B cell (primary cell): ENCODE data around the gene NRN1. TPM values are rescaled to one million over a fixed set of nuclear protein-coding genes. Genes with fewer than 3 reads are reported as not detected.

ENCODE experiments used
- ATAC-seq: fragments of 200-7000 bp; cut with Tn5 transposase; one replicate; pipeline ENCODE4 v1.10.0; 2021; ENCODE audit warnings: low read depth, mild to moderate bottlenecking, moderate number of reproducible peaks, moderate library complexity
- CTCF ChIA-PET: fragments of 350-600 bp; sonication (Branson Sonifier 250); formaldehyde crosslinking; loops from one replicate; lab custom pipeline; 2021; ENCODE audit warnings: antibody characterized with exemption, inconsistent platforms; lab: Charles Lee
- POLR2A ChIA-PET: fragments of 350-600 bp; sonication (Branson Sonifier 250); formaldehyde crosslinking; loops from one replicate; lab custom pipeline; 2021; ENCODE audit warnings: antibody characterized with exemption; lab: Charles Lee
- DNase-seq: peaks from one replicate; pipeline ENCODE4 v3.0.0; 2013
- H2AFZ ChIP-seq: 2 replicates; pipeline ENCODE4 v1.6.1; 2012; ENCODE audit warnings: mild to moderate bottlenecking, low read depth, low read length; ENCODE audit not compliant: insufficient read depth, poor library complexity, severe bottlenecking
- H3K27ac ChIP-seq, 2 donors: 1 replicate in 1 of 2; 2 replicates in 1 of 2; pipeline ENCODE4 v1.5.1; 2012 to 2013; ENCODE audit warnings: low read length in 2 of 2, mild to moderate bottlenecking in 2 of 2, moderate library complexity in 1 of 2
- H3K27me3 ChIP-seq, 4 experiments: fragments of 200-600 bp in 1 of 4; sonication (generic) in 1 of 4; replicated peaks in 1 of 4; 1 replicate in 2 of 4; 2 replicates in 2 of 4; pipeline versions ENCODE4 v1.6.1 to v1.7.0; 2013 to 2016; ENCODE audit warnings: low read length in 3 of 4, mild to moderate bottlenecking in 2 of 4, mixed read lengths in 1 of 4, moderate library complexity in 1 of 4; ENCODE audit not compliant: insufficient read depth in 4 of 4, control insufficient read depth in 3 of 4; ENCODE audit errors: control extremely low read depth in 1 of 4
- H3K36me3 ChIP-seq, 2 experiments: replicated peaks in 1 of 2; 1 replicate in 1 of 2; 2 replicates in 1 of 2; pipeline versions ENCODE4 v1.6.1 to v1.7.1; 2013; ENCODE audit warnings: low read length in 1 of 2; ENCODE audit not compliant: insufficient read depth in 2 of 2, control insufficient read depth in 1 of 2; ENCODE audit errors: control extremely low read depth in 1 of 2, extremely low read depth in 1 of 2
- H3K4me1 ChIP-seq, 2 donors: fragments of 200-600 bp in 1 of 2; sonication (generic) in 1 of 2; 1 replicate in 1 of 2; 2 replicates in 1 of 2; pipeline versions ENCODE4 v1.5.1 to v1.6.1; 2013 to 2017; ENCODE audit warnings: low read length in 2 of 2; ENCODE audit not compliant: control insufficient read depth in 2 of 2, insufficient read depth in 2 of 2
- H3K4me2 ChIP-seq: replicated peaks from 2 replicates; pipeline ENCODE3; 2012; ENCODE audit warnings: mild to moderate bottlenecking, low read depth, low read length; ENCODE audit not compliant: poor library complexity, severe bottlenecking
- H3K4me3 ChIP-seq, 5 experiments: fragments of 200-600 bp in 1 of 5; sonication (generic) in 1 of 5; 1 replicate in 3 of 5; 2 replicates in 2 of 5; pipeline versions ENCODE4 v1.5.1 to v1.7.0; 2011 to 2016; ENCODE audit warnings: low read length in 4 of 5, mild to moderate bottlenecking in 4 of 5, low read depth in 2 of 5, control low read depth in 1 of 5, moderate library complexity in 1 of 5; ENCODE audit not compliant: insufficient read depth in 1 of 5; ENCODE audit errors: control extremely low read depth in 1 of 5, extremely low read depth in 1 of 5
- H3K79me2 ChIP-seq: fragments of 200-600 bp; sonication (generic); one replicate; pipeline ENCODE4 v1.6.0; 2016; ENCODE audit warnings: low read length; ENCODE audit not compliant: control insufficient read depth, insufficient read depth
- H3K9ac ChIP-seq: fragments of 200-600 bp; sonication (generic); 2 replicates; pipeline ENCODE4 v1.6.1; 2017; ENCODE audit warnings: mild to moderate bottlenecking, low read length, moderate library complexity
- H3K9me3 ChIP-seq, 3 donors: one replicate each; pipeline versions ENCODE4 v1.6.1 to v1.7.1; 2013; ENCODE audit warnings: low read length in 2 of 3; ENCODE audit not compliant: control insufficient read depth in 2 of 3, insufficient read depth in 1 of 3; ENCODE audit errors: control extremely low read depth in 1 of 3
- H4K20me1 ChIP-seq: 2 replicates; pipeline ENCODE4 v1.6.0; 2012; ENCODE audit warnings: mild to moderate bottlenecking, low read length; ENCODE audit not compliant: insufficient read depth, control insufficient read depth, poor library complexity, severe bottlenecking
- H3K27ac Mint-ChIP-seq: one replicate; pipeline ENCODE4 v1.8.0; 2021; ENCODE audit warnings: mixed read lengths
- H3K27me3 Mint-ChIP-seq: one replicate; pipeline ENCODE4 v1.8.0; 2021; ENCODE audit warnings: mixed read lengths
- H3K4me1 Mint-ChIP-seq: one replicate; pipeline ENCODE4 v1.8.0; 2021; ENCODE audit warnings: mixed read lengths
- H3K4me3 Mint-ChIP-seq: one replicate; pipeline ENCODE4 v1.8.0; 2021; ENCODE audit warnings: mixed read lengths
- H3K9me3 Mint-ChIP-seq: one replicate; pipeline ENCODE4 v1.8.0; 2022; ENCODE audit warnings: mixed read lengths; ENCODE audit not compliant: insufficient read depth
- EZH2 ChIP-seq: IDR thresholded peaks from 2 replicates; pipeline ENCODE4 v1.6.1; 2012; ENCODE audit warnings: borderline replicate concordance, low read depth, mild to moderate bottlenecking, moderate library complexity, low read length; ENCODE audit not compliant: insufficient read depth, poor library complexity, severe bottlenecking
- WGBS: methylation state at CpG from one replicate; pipeline ENCODE4 v1.1.5; 2013; ENCODE audit warnings: missing lambda C conversion rate; ENCODE audit not compliant: insufficient coverage; 5-methylcytosine and 5-hydroxymethylcytosine counted together
- intact Hi-C: fragments of 100-400 bp; cut with micrococcal nuclease; formaldehyde crosslinking; loops from one replicate; pipeline ENCODE4 v1.10.0; 2022
- polyA plus RNA-seq: library from polyadenylated mRNA; depleted of rRNA; stranded (reverse); fragments of >200 nt; gene quantifications from 2 replicates; pipeline ENCODE4 v1.2.3, GENCODE V29; 2012
- total RNA-seq, 2 donors: library from RNA; stranded (reverse); fragments of 120-200 nt in 1 of 2; gene quantifications; 1 replicate in 1 of 2; 2 replicates in 1 of 2; pipeline versions ENCODE4 v1.2.3 to v1.2.4, GENCODE V29; 2013 to 2022
- TF ChIP-seq, protein P1 (sequence below): fragments of 200-600 bp; IDR thresholded peaks from one replicate; pipeline ENCODE4 v1.8.0; 2022; ENCODE audit warnings: antibody characterized with exemption, mild to moderate bottlenecking

Gene NRN1
- total and polyA plus RNA-seq, 2 donors (not counting 1 experiment from before 2014, with no cell fraction given): 0.51 TPM; not detected in 1

DNA sequence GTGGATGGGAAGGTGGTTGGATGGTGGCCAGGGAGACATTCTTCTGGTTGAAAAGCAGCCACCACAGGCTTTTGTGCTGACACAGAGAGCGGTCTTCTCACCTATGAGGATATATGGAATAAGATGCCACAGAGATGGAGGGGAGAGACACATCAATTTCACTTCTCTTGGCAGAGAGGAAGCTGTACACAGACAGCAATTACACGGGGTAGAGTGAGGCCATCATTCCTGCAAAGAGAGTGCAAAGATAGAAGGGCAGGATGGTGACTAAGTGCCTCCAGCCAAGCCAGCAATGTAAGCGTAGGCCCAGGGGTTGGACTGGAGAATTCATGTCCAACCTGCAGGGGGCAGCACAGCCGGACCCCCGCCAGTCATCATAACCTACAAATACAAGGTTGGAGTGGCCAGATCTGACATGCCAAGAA lies 56.4 kb downstream of the NRN1 start:
- Histone ChIP-seq H3K9me3 (no peaks in the 10 kb centered on the region), H3K27me3 (peaks cover 0 to 4% (median 2%) of the 10 kb centered on the region in 4 experiments), H3K4me2 (no peak overlapping the region), H4K20me1 (no peaks in the 10 kb centered on the region), H3K36me3 (no peaks in the 10 kb centered on the region), H3K4me3 (no peak overlapping the region), H3K9ac (no peak overlapping the region), H3K79me2 (no peaks in the 10 kb centered on the region), H2AFZ (no peak overlapping the region), H3K4me1 (no peaks in the 10 kb centered on the region), H3K27ac (no peak overlapping the region)
- intact Hi-C loops: no loop called here
- ChIA-PET POLR2A (no interaction called here), CTCF (interaction anchor here (1.5 kb wide), 1 partner anchor 597 kb away, joined by 3 read pairs; no protein-coding TSS in a partner anchor)
- H3K27ac Mint-ChIP-seq: no peak overlapping the region
- TF ChIP-seq, protein P1, sequence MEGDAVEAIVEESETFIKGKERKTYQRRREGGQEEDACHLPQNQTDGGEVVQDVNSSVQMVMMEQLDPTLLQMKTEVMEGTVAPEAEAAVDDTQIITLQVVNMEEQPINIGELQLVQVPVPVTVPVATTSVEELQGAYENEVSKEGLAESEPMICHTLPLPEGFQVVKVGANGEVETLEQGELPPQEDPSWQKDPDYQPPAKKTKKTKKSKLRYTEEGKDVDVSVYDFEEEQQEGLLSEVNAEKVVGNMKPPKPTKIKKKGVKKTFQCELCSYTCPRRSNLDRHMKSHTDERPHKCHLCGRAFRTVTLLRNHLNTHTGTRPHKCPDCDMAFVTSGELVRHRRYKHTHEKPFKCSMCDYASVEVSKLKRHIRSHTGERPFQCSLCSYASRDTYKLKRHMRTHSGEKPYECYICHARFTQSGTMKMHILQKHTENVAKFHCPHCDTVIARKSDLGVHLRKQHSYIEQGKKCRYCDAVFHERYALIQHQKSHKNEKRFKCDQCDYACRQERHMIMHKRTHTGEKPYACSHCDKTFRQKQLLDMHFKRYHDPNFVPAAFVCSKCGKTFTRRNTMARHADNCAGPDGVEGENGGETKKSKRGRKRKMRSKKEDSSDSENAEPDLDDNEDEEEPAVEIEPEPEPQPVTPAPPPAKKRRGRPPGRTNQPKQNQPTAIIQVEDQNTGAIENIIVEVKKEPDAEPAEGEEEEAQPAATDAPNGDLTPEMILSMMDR: peak; percentile 45
- TF ChIP-seq EZH2: no peak
- no peaks in the 10 kb centered on the region for H3K4me1 Mint-ChIP-seq
- H3K27me3 Mint-ChIP-seq: peaks cover 32% of the 10 kb centered on the region
- ATAC-seq (no peak), DNase-seq (peak; percentile 15)
- no peak overlapping the region for H3K4me3 Mint-ChIP-seq
- no peaks in the 10 kb centered on the region for H3K9me3 Mint-ChIP-seq
- WGBS: 57% methylated on average over 2 of the region's 5 CpGs
